ENCODE data around the gene SLCO6A1.

The SLCO6A1 gene

DNA sequence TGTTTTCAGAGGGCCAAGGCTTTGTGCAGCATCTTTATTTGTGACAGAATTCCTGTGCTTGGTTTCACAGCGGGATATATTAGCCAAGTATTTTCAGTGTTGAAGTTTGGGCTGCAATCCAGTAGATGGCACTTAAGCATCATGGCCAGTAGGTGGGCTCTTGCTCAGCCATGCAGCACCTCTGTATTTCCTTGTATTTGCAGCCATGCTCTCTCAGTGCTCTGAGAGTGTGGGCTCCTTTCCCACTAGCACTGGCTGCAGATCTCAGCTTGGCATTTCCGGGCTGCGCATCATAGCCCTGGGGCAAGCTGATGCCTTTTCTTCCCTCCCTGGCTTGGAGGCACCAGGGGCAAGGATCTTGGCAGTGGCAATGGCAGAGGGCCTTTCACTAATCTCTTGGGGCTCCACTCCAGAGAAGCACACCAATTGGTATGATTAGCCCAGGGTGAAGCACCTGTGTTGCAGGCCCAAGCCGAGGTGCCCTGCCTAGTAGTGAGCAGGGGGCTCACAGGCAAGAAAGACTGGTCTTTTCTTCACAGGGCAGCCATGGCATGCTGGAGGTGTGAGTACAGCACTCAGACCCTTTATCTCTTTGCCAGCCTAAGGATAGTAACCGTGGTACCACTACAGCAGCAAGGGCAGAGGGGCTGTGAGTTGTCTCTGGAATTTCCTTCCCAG, 48.3 kb downstream of the SLCO6A1 start:
- peak; percentile 27 for DNase-seq (ENCODE audit: low spot score)

DNA sequence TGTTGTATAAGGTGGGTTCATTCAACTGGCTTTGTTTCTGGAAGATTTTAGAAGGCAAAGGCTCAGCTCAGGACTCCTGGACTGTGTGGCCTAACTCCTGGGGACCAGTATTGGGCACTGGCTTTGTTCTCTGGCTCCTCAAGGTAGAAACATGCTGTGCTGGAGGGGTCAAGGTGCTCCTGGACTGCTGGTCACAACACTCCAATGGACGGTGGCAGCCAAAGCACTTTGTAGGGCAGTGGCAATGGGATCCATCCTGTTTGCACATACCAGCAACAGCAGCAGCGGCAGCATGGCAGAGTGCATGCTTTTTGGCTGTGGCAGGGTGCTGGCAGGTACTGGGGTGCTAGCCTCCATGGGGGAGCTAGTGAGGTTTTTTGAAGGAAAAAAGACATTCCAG, 65.3 kb downstream of the SLCO6A1 start:
- DNase-seq (ENCODE audit: low spot score) = no peak

DNA sequence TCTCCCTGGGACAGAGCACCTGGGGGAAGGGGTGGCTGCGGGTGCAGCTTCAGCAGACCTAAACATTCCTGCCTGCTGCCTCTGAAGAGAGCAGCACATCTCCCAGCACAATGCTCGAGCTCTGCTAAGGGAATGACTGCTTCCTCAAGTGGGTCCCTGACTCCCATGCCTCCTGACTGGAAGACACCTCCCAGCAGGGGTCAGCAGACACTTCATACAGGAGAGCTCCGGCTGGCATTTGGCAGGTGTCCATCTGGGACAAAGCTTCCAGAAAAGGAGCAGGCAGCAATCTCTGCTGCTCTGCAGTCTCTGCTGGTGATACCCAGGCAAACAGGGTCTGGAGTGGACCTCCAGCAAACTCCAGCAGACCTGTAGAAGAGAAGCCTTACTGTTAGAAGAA, 77.2 kb downstream of the SLCO6A1 start:
- no peak for DNase-seq (ENCODE audit: low spot score)

DNA sequence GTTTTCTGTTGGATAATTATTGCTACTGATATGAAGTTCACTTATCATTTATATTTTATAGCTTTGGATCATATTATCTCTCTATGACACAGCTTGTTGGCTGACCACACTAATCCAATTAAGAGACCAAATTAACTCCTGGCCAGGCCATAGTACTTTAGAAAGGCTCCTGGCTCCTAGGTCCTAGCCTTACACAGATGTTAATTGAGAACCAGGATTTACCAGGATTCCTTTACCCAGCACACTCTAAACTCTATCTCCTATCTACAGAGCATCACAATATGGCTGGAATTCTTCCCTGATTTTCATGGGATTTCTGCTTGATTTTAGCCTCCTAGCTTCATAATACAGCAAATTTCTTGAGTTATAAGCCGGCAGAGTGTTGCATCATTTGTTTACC, 80.3 kb downstream of the SLCO6A1 start:
- DNase-seq (ENCODE audit: low spot score) = peak; percentile 8

DNA sequence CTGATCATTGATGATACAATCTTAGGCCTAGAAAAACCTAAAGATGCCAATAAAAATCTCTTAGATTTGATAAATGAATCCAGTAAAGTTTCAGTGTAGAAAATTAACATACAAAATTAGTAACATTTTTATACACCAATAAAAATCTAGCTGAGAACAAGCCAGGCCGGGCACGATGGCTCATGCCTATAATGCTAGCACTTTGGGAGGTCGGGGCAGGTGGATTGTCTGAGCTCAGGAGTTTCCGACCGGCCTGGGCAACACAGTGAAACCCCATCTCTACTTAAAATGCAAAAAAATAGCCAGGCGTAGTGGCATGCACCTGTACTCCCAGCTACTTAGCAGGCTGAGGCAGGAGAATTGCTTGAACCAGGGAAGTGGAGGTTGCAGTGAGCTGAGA, 84.4 kb downstream of the SLCO6A1 start:
- no peak for DNase-seq (ENCODE audit: low spot score)

DNA sequence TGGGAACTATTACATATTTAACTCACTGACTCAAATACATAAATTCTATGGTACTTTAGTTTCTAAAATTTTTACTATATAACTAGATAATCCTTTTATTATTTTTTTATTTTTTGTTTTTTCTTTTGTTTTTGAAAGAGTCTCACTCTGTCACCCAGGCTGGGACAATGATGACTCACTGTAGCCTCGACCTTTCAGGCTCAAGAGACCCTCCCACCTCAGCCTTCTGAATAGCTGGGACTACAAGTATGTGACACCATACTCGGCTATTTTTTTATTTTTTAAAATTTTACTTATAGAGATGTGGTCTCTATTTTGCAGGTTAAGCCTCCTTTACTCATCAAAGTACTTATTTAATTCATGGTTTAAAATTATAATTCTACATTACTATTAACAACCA, 110.6 kb downstream of the SLCO6A1 start:
- DNase-seq (ENCODE audit: low spot score) = no peak

DNA sequence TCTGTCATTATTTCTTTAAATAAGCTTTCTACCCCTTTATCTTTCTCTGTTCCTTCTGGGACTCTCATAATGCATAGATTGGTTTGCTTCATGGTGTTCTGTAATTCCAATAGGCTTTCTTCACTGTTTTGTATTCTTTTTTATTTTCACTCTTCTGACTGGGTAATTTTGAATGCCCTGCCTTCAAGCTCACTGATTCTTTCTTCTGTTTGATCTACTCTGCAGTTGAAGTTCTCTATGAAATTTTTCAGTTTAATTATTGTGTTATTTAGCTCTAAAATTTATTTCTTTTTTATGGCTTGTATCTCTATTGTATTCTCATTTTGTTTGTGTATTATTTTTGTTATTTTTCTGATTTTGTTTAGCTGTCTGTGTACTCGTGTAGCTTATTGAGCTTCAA, 113.4 kb downstream of the SLCO6A1 start:
- no peak for DNase-seq (ENCODE audit: low spot score)

DNA sequence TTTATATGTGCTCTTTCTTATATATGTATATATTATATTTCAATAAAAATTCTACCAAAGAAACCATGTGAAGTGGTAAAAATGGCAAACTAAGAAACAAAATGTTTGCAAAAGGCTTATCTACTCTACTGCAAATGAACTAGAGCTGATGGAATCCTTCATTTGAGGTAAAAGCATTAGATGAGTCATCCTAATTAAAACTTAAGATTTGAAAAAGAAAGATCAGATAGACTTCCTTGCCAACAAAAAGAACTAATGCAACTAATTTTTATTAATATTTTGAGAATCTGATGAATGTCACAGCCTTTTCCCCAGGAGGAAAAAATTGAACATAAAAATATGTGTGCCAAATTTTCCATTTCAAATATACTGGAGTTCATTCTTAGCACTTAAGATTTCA, 118.6 kb downstream of the SLCO6A1 start:
- DNase-seq (ENCODE audit: low spot score) = no peak

DNA sequence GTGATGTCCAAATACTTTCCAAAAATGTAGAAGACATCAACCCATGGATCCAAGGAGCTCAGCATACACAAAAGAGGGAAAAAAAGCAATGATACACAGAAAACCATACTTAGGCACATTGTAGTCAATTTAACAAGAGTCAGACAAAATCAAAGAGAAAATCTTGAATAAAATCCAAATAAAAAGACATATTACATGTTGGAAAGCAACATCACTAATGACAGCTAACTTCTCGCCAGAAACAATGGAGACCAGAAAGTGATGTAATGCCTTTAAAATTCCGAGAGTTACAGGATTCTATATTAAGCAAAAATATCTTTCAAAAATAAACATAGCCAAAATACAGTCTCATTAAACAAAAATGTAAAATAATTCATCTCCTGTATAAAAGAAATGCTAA, 122.9 kb downstream of the SLCO6A1 start:
- no peak for DNase-seq (ENCODE audit: low spot score)

DNA sequence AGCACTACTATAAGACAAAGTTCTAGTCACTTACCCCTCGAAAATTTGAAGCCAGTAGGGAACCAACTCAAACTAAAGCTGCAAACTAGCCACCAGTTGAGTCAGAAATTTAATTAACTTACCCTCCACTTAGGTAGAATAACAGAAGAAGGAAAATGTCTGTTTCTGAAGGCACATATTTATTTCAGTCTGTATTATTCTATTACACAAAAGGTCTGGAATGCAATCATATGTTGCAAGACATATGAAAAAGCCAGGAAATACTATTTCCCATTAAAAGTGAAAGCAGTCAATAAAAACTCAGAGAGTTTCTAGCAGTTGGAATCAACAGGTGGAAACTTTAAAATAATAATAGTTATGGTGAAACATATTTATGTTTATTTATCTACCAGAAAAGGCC, 123.5 kb downstream of the SLCO6A1 start:
- no peak for DNase-seq (ENCODE audit: low spot score)

DNA sequence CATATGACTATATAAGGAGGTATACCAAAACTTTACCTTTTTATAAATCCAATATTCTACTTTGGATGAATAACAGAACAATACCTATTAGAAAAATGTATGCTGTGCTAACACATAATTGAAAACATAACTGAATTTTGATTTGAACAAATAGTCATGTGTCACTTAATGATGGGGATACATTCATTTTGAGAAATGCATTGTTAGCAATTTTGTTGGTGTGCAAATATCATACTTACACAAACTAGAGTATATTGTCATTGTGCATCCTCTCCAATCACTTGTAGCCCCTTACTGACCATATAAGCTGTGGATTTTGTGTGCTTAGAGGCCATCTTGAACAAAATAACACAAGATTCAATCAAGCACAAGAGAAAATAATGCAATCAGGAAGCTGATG, 130.4 kb downstream of the SLCO6A1 start:
- no peak for DNase-seq (ENCODE audit: low spot score)

DNA sequence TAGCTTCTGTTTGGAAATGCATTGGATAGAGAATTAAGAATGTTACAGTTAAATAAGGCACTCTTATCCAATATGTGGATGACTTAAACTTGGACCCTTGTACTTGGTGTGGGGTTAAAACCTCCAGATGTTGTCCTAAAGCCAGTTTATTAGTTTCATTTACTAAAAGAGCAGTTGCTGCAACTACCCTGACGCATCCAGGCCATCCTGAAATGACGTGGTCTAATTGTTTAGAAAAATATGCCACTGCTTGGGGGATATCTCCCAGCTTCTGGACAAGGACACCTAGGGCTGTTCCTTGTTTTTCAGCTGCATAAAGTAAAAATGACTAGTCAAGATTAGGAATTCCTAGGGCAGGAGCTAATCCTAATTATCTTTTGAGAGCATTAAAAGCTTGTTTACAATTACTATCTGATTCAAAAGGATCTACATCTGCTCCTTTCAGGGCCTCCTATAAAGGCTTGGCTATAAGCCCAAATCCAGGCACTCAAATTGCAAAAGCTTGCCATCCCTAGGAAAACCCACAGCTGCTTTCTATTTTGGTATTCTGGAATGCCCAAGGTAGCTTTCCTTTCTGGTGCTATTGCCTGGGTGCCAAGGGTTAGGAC, 157.0 kb downstream of the SLCO6A1 start:
- no peak for DNase-seq (ENCODE audit: low spot score)

DNA sequence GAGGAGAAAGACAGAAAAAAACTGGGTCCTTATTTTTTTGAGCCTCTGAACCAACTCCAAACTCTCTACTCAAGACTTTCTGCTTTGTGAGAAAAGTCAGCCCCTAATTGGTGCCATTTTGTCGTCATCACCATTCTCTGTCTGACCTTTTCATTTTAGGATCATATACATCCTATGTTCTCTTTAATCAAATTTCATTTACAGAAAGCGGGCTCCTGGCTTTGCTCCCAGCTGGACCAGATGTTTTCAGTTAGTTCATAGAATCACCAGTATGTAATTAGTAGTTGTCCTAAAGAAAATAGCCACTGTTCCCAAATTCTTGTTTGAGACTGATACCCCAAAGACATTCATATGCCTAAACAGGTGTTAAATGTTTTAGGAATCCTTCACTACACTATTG, 174.1 kb downstream of the SLCO6A1 start:
- no peak for DNase-seq (ENCODE audit: low spot score)

Data from iPS-NIHi11 (cell line).